Fibroblast of gingiva (primary cell): ENCODE results near the gene HMGB2.

Source experiments
- DNase-seq: peaks from one replicate; pipeline ENCODE4 v3.0.0-alpha.2; 2011; ENCODE audit warnings: low read depth

The HMGB2 gene

GRCh38 chr4:173288698-173289352, 45.3 kb downstream of the HMGB2 start:
- DNase-seq: no peak

DNA sequence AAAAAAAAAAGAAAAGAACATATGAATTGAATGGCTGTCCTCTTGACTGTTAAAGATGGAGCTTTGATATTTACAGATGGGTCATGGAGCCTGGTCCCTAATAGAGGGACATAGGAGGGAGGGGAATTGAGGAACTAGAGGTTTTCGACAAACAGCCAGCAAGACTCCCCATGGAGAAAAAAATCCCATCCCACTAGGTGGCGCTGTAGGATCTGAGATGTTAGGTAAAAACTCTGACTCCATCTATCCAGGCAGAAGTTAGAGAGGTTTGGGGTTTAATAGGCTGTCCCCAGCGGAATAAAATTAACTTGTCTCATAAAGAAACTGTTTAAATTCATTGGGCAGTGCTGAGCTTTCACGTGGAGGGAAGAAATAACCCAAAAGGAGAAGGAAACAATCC, 45.9 kb downstream of the HMGB2 start:
- peak; percentile 41 for DNase-seq

DNA sequence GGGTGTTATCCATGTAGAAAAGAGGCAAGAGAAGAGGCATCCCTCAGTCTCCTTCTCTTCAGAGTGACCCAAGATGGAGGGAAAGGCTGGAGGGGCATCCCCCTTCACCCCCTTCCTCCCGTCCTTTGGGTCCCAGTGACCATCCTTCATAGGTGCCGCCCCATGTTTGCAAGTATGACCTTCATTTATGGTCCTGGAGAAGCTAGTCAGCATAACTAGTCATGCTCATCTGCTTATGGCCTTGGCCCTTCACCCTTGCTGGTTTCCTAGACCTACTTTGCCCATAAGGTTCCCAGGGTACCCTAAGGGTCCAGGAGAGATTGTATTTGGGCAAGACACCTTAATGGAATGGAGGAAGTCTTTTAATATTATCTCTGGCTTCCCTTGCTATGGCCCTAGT, 46.7 kb downstream of the HMGB2 start:
- no peak for DNase-seq

- DNase-seq: no peak
Observed at GRCh38 chr4:173284463-173284862, 49.7 kb downstream of the HMGB2 start.

DNA sequence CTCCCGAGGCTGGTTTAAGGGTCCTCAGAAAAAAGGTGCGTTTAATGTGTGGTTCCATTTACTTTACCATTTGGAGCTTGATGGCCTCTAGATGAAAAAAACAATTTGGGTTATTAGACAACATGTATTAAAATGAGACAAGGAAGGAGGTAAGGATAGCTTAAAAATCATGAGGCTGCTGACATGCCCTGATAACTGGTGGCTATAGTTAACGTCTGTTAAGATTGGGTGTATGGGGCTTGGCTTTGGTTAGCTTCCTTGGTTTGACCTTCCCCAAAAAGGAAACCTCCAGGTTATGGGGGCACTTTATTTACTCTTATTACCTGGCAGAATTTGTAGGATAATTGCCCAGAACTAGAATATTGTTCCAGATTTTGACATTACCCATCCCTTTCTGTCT, 51.5 kb downstream of the HMGB2 start:
- no peak for DNase-seq

- no peak for DNase-seq
Observed at GRCh38 chr4:173282256-173282562, 51.9 kb downstream of the HMGB2 start.

DNA sequence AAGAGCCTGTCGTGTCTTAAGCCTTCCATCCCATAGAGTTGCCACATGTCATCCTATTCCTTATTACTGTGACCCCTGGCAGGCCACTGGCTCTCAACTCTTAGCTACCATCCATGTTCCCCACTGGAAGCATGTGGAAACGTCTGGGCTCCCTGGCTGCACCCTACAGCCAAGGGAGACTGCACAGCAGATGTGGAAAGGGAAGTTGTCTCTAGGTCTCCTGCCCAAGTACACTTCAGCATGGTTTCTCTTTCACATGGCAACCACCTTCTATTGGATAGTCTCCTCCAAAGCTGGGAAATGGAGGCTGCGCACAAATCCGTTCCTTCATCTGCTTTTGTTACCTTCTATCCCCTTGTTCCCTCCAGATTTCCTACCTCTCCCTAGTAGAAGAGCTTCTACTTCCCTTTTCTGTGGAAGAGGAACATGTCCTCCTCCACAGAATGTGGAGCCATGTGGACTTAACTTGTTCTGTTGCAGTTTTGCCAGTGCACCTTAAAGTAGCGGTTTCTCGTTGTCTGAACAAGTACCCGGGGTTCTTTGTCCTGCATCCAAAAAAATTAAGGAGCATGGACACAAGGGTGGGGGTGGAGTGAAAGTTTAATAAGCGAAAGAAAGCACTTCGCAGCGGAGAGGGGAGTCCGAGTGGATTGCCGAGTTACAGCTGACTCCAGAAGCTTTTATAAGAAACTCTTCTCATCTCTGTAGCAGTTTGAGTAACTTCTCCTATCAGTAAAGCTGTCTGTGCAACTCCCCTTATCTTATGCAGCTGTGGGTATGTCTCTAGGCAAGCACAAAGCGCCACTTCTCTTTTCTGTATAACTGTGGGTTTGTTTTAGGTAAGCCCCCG, 52.5 kb downstream of the HMGB2 start:
- no peak for DNase-seq
